Mucosa of rectum (tissue), 2 donors: ENCODE measurements around the gene MCMBP.
A peak's percentile ranks its signal among the peaks of the same experiment; 100 is the strongest.
"Not testable (repeated sequence)": the region's sequence is repeated elsewhere in the genome, so short reads cannot be mapped to it uniquely, and the experiment has no call there.

Experiments
- H3K27ac ChIP-seq, 2 donors: one replicate each; pipeline ENCODE4 v1.7.0; 2013; ENCODE audit warnings: inconsistent platforms in 2 of 2, low read depth in 2 of 2, low read length in 2 of 2
- H3K27me3 ChIP-seq, 2 donors: one replicate each; pipeline ENCODE4 v1.7.0; 2013; ENCODE audit warnings: low read length in 2 of 2; ENCODE audit not compliant: control insufficient read depth in 2 of 2, insufficient read depth in 2 of 2
- H3K36me3 ChIP-seq, 2 donors: one replicate each; pipeline ENCODE4 v1.7.0; 2013; ENCODE audit warnings: low read length in 2 of 2; ENCODE audit not compliant: control insufficient read depth in 2 of 2, insufficient read depth in 2 of 2
- H3K4me1 ChIP-seq, 2 donors: one replicate each; pipeline ENCODE4 v1.7.0; 2013; ENCODE audit warnings: low read length in 2 of 2, mild to moderate bottlenecking in 1 of 2; ENCODE audit not compliant: control insufficient read depth in 2 of 2, insufficient read depth in 2 of 2
- H3K4me3 ChIP-seq, 2 donors: one replicate each; pipeline ENCODE4 v1.7.0; 2013; ENCODE audit warnings: low read length in 2 of 2
- H3K9ac ChIP-seq, 2 donors: one replicate each; pipeline ENCODE4 v1.7.0; 2013; ENCODE audit warnings: low read length in 2 of 2, low read depth in 1 of 2, mild to moderate bottlenecking in 1 of 2
- H3K9me3 ChIP-seq, 2 donors: one replicate each; pipeline ENCODE4 v1.7.0; 2013; ENCODE audit warnings: low read length in 2 of 2; ENCODE audit not compliant: control insufficient read depth in 2 of 2
- donor health status: healthy.
- donor health status: Normal muscosa, but diverticular disease.

MCMBP gene

GRCh38 chr10:119886070-119886469, 13.4 kb upstream of the MCMBP start:
- not testable (repeated sequence) for H3K27ac ChIP-seq, H3K9me3 ChIP-seq, H3K4me3 ChIP-seq, H3K27me3 ChIP-seq, H3K4me1 ChIP-seq, H3K9ac ChIP-seq, H3K36me3 ChIP-seq

- not testable (repeated sequence) for H3K27ac ChIP-seq, H3K9me3 ChIP-seq, H3K36me3 ChIP-seq, H3K4me3 ChIP-seq, H3K9ac ChIP-seq, H3K4me1 ChIP-seq, H3K27me3 ChIP-seq
Observed at GRCh38 chr10:119883901-119884611, 11.4 kb upstream of the MCMBP start.

DNA sequence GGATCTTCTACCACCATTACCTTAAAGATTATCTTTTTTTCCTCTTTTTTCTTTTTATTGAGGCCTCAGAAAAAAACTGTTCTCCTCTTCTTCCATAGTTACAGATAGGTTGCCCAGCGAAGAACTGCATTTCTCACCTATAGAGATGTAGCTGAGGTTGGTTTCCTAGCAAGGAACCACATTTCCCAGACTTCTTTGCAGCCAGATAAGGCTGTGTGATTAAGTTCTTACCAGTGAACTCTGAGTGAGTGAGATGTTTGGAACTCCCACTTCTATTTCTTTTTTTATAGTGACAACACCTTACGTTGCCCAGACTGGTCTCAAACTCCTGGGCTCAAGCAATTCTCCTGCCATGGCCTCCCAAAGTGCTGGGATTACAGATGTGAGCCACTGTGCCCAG, 5.9 kb upstream of the MCMBP start:
- no peaks in the 10 kb centered on the region for H3K27me3 ChIP-seq
- no peaks in the 10 kb centered on the region for H3K36me3 ChIP-seq
- no peak overlapping the region for H3K27ac ChIP-seq
- H3K4me3 ChIP-seq: no peak overlapping the region
- no peak overlapping the region for H3K9ac ChIP-seq
- no peaks in the 10 kb centered on the region for H3K9me3 ChIP-seq
- H3K4me1 ChIP-seq: peaks cover 3 to 6% of the 10 kb centered on the region in 2 donors

GRCh38 chr10:119872860-119873681, 428 bp upstream of the MCMBP start:
- H3K36me3 ChIP-seq: no peaks in the 10 kb centered on the region
- peaks cover 11 to 17% of the 10 kb centered on the region in 2 donors for H3K4me1 ChIP-seq
- no peaks in the 10 kb centered on the region for H3K9me3 ChIP-seq
- peak overlapping the region; percentile 82 to 92 for H3K4me3 ChIP-seq
- H3K9ac ChIP-seq: peak overlapping the region; percentile 77 to 84
- H3K27ac ChIP-seq: peak overlapping the region; percentile 77 to 91
- H3K27me3 ChIP-seq: no peaks in the 10 kb centered on the region

GRCh38 chr10:119871881-119872609, 598 bp downstream of the MCMBP start:
- Histone ChIP-seq H3K27ac (peak overlapping the region; percentile 73 to 91), H3K9ac (peak overlapping the region; percentile 74 to 77), H3K36me3 (no peaks in the 10 kb centered on the region), H3K27me3 (no peaks in the 10 kb centered on the region), H3K4me1 (peaks cover 11 to 17% of the 10 kb centered on the region in 2 donors), H3K4me3 (peak overlapping the region; percentile 82 to 92), H3K9me3 (no peaks in the 10 kb centered on the region)

DNA sequence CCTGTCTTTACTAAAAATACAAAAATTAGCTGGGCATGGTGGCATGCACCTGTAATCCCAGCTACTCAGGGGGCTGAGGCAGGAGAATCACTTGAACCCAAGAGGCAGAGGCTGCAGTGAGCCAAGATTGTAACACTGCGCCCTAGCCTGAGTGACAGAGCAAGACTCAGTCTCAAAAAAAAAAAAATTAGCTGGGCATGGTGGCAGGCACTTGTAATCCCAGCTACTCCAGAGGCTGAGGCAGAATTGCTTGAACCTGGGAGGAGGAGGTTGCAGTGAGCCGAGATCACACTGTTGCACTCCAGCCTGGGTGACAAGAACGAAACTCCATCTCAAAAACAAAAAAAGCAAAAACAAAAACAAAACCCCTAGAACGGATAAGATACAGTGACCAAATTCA, 3.2 kb downstream of the MCMBP start:
- not testable (repeated sequence) for H3K27ac ChIP-seq, H3K4me3 ChIP-seq
- H3K4me1 ChIP-seq: peaks cover 11 to 17% of the 10 kb centered on the region in 2 donors

DNA sequence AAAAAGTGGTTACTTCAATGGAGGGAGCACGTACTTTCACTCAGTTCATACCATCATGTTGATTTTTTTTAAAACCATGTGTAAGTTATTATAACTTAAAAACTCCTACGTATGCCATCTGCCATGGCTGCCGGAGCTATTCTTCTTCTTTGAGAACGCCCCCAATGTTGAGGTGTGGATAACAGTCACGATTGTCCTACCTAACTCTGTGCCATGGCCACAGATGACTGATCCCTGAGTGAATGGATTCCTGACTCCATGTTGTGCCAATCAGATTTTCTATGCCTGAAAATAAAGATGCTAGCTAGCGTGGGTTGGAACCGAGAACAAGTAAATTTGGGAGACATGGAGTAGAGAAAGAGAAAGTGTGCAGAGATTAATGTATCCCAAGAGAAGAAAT, 5.3 kb downstream of the MCMBP start:
- H3K4me3 ChIP-seq: no peak overlapping the region
- no peak overlapping the region for H3K9ac ChIP-seq
- H3K9me3 ChIP-seq: no peaks in the 10 kb centered on the region
- H3K36me3 ChIP-seq: no peaks in the 10 kb centered on the region
- H3K4me1 ChIP-seq: peaks cover 5 to 13% of the 10 kb centered on the region in 2 donors
- H3K27me3 ChIP-seq: no peaks in the 10 kb centered on the region
- H3K27ac ChIP-seq: no peak overlapping the region

More for the DNA sequence above, 3.2 kb downstream of the MCMBP start:
- H3K9ac ChIP-seq, H3K36me3 ChIP-seq, H3K9me3 ChIP-seq, H3K27me3 ChIP-seq: not testable (repeated sequence)

- H3K4me3 ChIP-seq: no peak overlapping the region
- H3K9me3 ChIP-seq: no peaks in the 10 kb centered on the region
- peaks cover 0 to 3% of the 10 kb centered on the region in 2 donors for H3K4me1 ChIP-seq
- no peak overlapping the region for H3K9ac ChIP-seq
- no peak overlapping the region for H3K27ac ChIP-seq
- no peaks in the 10 kb centered on the region for H3K27me3 ChIP-seq
- H3K36me3 ChIP-seq: no peaks in the 10 kb centered on the region
Observed at GRCh38 chr10:119865699-119866240, 6.9 kb downstream of the MCMBP start.

DNA sequence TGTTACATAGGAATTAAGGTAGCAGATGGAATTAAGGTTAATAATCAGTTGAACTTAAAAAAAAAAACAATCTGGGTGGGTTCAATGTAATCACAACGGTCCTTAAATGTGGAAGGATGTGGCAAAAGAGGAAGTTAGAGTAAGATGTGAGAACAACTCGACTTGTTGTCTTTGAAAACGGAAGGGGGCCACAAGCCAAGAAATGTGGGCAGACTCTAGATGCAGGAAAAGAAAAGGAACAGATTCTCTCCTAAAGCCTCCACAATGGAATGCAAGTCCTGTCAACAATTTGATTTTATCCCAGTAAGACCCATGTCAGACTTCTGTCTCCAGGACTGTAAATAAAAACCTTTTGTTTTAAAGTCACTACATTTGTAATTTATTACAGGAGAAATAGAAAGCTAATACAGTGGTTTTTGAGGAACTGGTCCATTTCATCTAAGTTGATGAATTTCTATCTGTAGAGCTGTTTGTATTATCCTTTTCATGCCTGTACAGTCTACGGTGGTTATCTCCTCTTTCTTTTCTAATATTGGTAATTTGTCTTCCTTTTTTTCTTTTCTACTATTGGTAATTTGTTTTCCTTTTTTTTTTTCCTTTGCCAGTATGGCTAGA, 8.6 kb downstream of the MCMBP start:
- Histone ChIP-seq H3K9me3 (no peaks in the 10 kb centered on the region), H3K9ac (no peak overlapping the region), H3K36me3 (no peaks in the 10 kb centered on the region), H3K4me1 (no peaks in the 10 kb centered on the region), H3K27me3 (no peaks in the 10 kb centered on the region), H3K27ac (no peak overlapping the region), H3K4me3 (no peak overlapping the region)
